GM18498 (cell line): ENCODE results near the gene ZNF747.
"Not testable (repeated sequence)": the region's sequence is repeated elsewhere in the genome, so short reads cannot be mapped to it uniquely, and the experiment has no call there.

Source experiments
- ATAC-seq: cut with Tn5 transposase; IDR thresholded peaks from one replicate; pipeline ENCODE4 v1.9.1; 2021; ENCODE audit warnings: mild to moderate bottlenecking, moderate library complexity; ENCODE audit not compliant: unreplicated experiment

Gene ZNF747

DNA sequence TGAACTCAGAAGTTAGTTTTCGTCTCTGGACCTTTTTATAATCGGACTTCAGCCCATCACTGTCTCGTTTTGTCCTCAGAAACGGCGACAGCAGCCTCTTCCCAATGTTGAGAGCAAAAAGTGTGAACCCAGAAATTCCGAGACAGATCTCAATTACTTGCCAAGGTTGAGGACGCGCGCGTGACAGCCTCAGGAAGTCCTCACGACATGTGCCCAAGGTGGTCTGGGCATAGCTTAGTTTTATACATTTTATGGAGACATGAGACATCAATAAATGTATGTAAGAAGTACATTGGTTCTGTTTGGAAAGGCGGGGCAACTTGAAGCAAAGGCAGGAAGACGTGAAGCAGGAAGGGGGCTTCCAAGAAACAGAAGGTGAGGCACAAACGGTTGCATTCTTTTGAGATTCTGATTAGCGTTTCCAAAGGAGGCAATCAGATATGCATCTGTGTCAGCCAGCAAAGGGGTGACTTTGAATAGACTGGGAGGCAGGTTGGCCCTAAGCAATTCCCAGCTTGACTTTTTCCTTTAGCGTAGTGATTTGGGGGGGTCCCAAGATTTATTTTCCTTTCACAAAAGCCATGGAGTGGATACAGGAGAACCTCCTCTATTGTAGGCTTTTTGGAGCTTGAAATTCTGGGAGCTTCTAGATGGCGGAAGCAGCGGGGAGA is 583 bp upstream of the ZNF747 start:
- ATAC-seq, result peak; percentile 24

- peak; percentile 15 for ATAC-seq
Measured at GRCh38 chr16:30533748-30534367, 800 bp downstream of the ZNF747 start.

GRCh38 chr16:30533146-30533522 is 1.5 kb downstream of the ZNF747 start:
- ATAC-seq, result no peak

DNA sequence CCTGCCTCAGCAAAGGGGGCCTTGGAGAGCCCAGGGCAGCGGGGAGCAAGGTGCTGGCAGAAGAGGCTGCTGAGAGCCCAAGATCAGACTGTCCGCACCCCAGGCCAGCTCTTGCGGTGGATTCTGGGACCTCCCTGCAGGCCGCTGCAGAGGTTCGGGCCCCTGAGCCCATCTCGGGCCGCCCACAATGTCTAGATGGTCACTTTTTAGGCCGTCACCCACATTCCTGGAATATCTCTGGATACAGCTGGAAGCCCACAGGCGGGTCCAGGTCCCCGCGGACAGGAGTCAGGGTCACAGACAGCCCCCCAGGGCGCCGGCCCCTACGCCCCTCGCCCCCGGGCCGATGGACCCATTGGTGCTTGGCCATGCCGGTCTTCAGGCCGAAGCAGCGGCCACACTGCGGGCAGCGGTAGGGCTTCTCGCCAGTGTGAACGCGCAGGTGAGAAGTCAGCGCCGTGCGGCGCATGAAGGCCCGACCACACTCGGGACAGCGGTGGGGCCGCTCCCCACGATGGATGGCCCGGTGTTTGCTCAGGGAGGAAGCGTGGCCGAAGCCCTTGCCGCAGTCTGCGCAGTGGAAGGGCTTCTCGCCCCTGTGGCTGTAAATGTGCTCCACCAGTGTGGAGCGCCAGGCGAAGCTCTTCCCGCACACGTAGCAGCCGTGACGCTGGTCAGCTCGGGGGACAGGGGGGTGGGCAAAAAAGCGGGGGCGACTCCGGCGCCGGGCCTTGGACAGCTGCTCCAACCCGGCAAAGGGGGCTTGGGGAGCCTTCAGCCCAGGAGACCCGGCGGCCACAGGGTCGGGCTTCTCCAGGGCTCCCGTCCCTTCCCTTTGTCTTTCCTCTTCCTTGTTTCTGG is 2.1 kb downstream of the ZNF747 start:
- no peak for ATAC-seq

DNA sequence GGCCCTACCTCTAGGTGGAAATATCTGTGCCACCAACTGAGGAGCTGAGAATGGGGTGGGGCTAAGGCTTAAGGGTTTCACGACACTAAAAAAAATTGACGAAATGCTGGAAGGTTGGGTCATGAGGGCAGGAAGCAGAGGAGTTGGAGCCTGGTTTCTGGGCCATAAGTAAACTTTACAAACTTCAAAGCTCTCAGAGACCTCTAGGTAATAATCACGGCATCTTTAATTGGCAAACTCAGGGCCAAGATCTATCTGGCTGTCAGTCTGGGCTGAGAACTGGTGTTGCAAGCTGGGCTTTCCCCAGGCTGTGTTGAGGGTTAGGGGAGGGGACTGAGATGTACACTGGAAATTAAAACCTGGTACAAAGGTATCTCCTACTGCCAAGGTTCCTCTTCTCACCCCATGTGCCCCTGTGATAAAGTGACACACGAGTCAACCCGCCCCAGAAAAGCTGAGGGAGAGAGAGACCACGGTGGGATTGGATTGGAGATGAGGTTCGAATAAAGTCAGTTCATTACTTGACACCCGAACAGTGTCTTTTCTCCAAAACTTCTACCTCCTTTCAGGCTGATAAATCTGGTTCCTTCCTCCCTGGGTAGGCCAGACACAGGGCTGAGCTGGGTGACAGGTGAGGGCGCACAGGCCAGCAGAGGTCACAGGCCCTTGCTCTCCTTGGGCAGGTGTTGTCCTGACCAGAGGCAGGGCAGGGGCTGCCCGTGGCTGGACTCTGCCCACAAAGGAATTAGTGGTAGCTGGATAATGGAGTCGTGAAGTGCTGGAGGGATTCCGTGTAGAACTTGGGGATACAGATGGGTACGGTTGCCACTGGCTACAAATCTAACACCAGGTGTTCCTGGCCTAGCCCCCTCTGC is 4.3 kb downstream of the ZNF747 start:
- no peak for ATAC-seq

GRCh38 chr16:30528799-30529457 is 5.7 kb downstream of the ZNF747 start:
- ATAC-seq, result no peak

- no peak for ATAC-seq
Measured at GRCh38 chr16:30527635-30528178, 7.0 kb downstream of the ZNF747 start.

- peak; percentile 79 for ATAC-seq
Measured at GRCh38 chr16:30526823-30527634, 7.6 kb downstream of the ZNF747 start.

DNA sequence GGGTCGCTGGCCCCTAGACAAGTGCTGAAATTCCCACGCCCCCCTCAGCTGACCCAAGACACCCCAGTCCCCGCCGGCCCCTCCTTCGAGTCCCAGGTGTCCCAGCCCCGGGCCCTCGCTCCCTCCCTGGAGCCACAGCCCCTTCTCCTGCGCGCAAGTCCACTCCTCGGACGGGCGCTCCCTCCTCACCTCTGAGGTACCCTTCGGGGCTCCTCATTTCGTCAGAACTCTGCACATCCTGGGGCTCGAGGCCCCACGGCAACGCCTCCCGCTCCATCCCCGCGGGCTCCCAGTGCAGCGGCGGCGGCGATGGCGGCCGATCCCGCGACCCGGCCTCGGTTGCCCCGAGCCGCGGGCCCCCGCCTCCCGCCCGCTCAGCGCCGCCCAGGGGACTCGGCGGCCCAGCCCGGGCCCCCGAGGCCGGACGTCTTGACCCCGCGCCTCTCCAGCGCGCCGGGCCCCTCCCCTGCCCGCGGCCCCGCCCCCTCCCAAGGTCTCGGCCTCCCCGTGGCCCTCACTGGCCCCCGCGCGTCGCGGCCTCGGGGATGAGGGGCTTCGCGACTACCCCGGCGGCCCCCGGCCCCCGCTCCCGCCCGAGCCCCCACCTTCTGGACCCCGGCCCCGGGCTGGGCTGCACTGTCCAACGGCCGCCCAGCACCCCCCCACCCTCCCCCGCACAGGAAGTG is 8.4 kb downstream of the ZNF747 start, which contains the start of gene ZNF768:
Gene ZNF768 (minus strand): TSS at position 430 of the 686 bp plus-strand sequence. CDS start 153 bp downstream, at position 277.
- peak; percentile 39 for ATAC-seq

GRCh38 chr16:30525844-30526136 is 8.9 kb downstream of the ZNF747 start:
- no peak for ATAC-seq

DNA sequence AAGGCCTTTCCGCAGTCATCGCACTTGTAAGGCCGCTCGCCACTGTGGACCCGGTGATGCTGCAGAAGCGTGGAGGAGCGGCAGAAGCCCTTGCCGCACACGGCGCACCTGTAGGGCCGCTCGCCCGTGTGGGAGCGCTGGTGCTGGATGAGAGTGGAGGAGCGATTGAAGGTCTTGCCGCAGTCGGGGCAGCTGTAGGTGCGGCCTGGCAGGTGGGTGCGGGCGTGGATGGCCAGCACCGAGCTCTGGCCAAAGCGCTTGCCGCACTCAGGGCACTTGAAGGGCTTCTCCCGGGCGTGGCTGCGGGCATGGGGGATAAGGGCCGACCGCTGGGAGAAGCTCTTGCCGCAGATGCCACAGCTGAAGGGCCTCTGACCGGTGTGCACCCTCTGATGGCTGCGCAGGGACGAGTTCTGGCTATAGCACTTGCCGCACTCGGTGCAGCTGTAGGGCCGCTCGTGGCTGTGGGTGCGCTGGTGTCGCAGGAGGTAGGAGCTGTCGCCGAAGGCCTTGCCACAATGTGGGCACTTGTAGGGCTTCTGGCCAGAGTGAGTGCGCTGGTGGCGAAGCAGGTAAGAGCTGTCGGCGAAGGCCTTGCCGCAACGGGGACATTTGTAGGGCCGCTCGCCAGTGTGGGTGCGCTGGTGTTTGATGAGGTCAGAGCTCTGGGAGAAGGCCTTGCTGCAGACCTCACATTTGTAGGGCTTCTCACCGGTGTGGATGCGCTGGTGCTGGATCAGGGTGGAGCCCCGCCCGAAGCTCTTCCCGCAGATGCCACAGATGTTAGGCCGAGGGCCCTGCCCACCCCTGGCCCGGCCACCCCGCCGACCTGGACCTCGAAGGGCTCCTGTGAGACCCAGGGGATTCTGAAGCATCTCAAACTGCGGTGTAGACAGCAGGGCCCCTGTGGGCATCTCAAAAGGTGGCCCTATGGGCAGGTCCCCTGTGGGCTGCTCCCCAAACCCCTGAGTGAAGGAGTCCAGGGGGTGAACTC is 9.8 kb downstream of the ZNF747 start:
- no peak for ATAC-seq

GRCh38 chr16:30523768-30524574 is 10.7 kb downstream of the ZNF747 start:
- ATAC-seq, result no peak

GRCh38 chr16:30522702-30523463 is 11.8 kb downstream of the ZNF747 start:
- not testable (repeated sequence) for ATAC-seq

GRCh38 chr16:30521873-30522641 is 12.6 kb downstream of the ZNF747 start:
- ATAC-seq, result no peak

GRCh38 chr16:30521476-30521872 is 13.2 kb downstream of the ZNF747 start:
- ATAC-seq, result no peak
